Hypothalamus (tissue), 51 donors: ENCODE measurements around the gene IMPACT.

Experiments
- DNase-seq, 51 donors: peaks; one replicate each; lab custom pipeline; 2025; lab: John Stamatoyannopoulos, UW

IMPACT gene

GRCh38 chr18:24420551-24420950, 5.9 kb upstream of the IMPACT start:
- no peak for DNase-seq

DNA sequence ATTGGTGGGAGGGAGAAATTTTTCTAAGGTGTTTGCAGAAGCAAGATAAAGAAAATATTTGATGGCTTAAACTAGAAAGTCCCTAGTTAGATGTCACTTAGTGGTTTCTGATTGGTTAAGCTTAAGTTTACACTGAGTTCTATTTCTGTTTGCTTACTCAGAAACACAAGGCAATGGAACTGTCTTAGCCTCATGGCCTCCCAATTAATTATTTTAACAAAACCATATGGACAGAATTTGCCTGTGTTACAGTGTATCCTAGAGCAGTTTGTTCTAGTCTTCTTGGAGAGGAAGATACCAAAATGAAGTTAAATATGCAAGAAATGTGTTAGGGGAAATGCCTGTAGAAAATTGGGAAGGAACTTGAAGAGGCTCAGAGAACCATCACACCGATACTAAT, 4.6 kb upstream of the IMPACT start:
- no peak for DNase-seq

DNA sequence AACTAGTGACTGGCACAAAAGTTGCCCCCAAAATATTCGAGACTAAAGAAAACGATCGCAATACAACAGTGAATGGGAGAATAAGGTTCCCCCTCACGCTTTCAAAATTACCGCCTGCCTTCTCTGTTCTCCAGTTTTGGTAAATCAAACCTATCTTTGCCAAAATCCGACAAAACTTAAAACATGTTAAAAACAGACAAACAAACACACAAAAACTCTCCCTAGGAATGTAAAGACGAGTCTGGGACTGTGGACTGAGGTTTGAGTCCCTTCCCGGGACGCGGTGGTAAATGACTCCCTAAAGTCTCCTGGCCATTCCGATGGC, 435 bp upstream of the IMPACT start:
- no peak for DNase-seq

- no peak for DNase-seq
These were observed 1.0 kb downstream of the IMPACT start for GRCh38 chr18:24427484-24427883.

- DNase-seq = no peak
These were observed 2.2 kb downstream of the IMPACT start for GRCh38 chr18:24428709-24429108.

GRCh38 chr18:24429188-24429587, 2.7 kb downstream of the IMPACT start:
- no peak for DNase-seq

GRCh38 chr18:24432618-24433017, 6.1 kb downstream of the IMPACT start:
- DNase-seq = no peak

GRCh38 chr18:24436939-24437338, 10.5 kb downstream of the IMPACT start:
- DNase-seq = no peak

DNA sequence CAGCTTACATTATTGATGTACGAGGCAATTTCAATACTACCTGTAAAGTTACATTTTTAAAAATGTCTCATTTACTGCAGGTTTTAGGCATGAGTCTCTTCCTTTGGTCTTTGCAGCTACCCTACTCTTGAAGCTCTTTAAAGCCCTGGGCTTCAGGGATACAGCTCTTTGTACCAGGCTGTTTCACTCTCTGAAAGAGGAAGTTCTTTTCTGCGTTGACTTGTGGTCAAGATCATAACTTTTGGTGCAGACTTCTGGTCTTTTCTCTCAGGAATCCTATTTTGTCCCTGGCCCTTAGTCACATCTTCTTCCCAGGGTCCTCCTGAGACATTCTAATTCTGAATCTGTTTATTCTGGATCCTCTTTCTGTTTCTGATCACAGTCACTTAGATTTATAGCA, 17.4 kb downstream of the IMPACT start:
- no peak for DNase-seq

GRCh38 chr18:24446453-24446852, 20.0 kb downstream of the IMPACT start:
- DNase-seq = no peak

GRCh38 chr18:24446953-24447538, 20.6 kb downstream of the IMPACT start:
- DNase-seq = no peak

GRCh38 chr18:24447961-24448360, 21.5 kb downstream of the IMPACT start:
- no peak for DNase-seq

- no peak for DNase-seq
These were observed 30.1 kb downstream of the IMPACT start for GRCh38 chr18:24456549-24456948.

- DNase-seq = no peak
These were observed 33.3 kb downstream of the IMPACT start for GRCh38 chr18:24459772-24460171.

DNA sequence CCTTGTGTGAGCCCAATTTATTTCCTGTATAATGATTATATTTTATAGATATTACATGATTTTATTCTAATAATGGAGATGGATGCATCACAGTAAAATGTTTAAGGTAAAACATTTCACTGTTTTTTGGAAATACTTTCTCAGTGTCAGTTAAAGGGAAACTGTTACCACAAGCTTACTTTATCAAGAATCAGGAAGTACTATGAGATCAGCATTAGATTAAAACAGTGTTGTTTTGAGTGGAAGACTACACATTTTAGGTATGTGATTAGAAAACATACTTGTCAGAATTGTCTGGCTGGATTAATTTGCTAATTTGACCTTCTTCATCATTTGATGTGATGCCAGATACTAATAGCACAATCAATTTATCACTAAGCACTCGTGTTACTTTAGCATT, 33.9 kb downstream of the IMPACT start, which contains the start of gene HRH4:
HRH4 (plus strand) TSS at position 250 of the 400 bp plus-strand sequence; CDS start at position 342, 92 bp downstream.
- DNase-seq = no peak

DNA sequence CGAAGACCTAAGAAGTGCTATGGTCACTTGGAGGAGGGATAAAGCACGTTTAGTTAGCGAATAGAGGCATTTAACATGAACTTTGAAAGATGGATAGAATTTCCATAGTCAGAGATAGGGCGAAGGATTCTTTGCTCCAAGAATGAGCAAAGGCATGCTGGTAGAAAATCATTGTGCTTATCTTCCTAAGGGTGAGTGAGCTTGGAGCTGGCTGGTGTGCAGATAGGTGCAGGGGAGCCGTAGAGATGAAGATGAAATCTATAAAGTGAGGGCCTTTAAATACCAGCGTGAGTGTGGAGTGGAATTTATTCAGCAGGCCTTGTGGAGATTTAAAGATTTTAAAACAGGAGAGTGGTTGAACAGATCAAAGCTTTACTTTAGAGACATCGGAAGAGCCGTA, 35.5 kb downstream of the IMPACT start:
- no peak for DNase-seq

DNA sequence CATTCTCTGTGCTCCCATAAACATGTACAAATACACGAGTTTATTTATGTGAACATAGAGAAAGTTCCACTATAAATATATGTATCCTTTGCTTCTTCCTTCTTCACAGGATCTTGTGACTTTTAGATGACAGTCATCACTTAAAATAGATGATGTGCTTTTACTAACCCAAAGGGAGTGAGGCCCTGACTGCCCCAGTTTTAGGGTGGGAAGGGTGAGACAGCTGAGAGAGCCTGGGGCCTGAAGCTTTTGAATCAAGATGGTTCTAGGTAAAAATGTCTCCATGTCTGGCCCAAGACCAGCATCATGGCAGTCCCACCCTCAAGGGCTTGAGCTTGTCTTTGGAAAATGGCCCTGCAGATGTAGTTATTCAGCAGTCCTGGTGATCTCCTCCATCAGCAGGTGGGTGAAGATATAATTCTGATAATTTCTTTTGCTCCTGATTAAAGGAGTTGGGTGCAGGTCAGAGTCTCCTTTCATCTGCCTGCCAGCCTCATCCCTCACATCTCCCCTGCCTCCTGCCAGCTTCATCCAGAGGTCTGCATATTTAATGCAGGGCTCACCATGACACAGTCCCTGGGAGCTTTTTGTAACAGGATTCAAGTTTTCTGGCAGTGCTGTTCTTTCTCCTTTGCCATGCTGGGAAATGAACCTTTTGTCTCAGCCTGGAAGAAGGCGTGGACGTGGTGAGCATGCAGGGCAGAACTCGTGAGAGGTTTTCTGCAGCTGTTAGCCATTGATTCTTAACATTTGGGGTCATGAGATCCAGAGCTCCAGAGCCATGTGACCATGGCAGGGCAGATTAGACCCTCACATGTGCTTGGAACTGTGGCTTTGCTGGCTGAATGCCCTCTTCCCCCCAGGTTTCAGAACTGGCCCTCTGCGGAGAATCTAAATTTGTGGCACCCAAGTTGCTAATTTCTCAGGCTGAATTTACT, 36.6 kb downstream of the IMPACT start:
- peak in 6 of 51 donors; percentile 2 to 16 (median 6) for DNase-seq

GRCh38 chr18:24465486-24465885, 39.0 kb downstream of the IMPACT start:
- no peak for DNase-seq

GRCh38 chr18:24466771-24467170, 40.3 kb downstream of the IMPACT start:
- DNase-seq = no peak

GRCh38 chr18:24470022-24470618, 43.6 kb downstream of the IMPACT start:
- no peak for DNase-seq

DNA sequence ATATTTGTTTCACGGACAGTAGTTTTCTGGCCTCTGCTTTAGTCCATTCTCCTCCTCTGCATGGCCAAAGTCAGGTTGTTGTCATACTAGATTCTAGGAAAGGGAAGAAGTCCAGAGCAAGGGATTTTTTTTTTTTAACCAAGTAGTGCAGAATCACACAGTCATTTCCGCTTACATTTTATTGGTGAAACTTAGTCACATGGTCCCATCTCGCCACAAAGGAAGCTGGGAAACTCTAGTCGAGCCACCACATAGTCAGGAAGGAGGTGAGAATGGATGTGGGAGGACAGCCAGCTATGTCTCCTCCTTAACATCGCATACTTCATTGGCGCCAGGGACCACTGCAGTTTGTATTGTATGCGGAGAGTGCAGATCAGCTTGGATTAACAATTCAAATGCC, 44.3 kb downstream of the IMPACT start:
- no peak for DNase-seq

- no peak for DNase-seq
These were observed 46.1 kb downstream of the IMPACT start for GRCh38 chr18:24472591-24472990.
